WTC11 (cell line): ENCODE measurements around the gene STK25. TPM values are rescaled to one million over a fixed set of nuclear protein-coding genes. Genes with fewer than 3 reads are reported as not detected.

ENCODE experiments used
- AR ChIP-seq: fragments of 250-450 bp; sonication (Bioruptor Pico); IDR thresholded peaks from 2 replicates; pipeline ENCODE4 v1.9.0; 2021; ENCODE audit warnings: mild to moderate bottlenecking
- ATF2 ChIP-seq: sonication (generic); formaldehyde crosslinking; IDR thresholded peaks from 2 replicates; pipeline ENCODE4 v1.8.1; 2022; ENCODE audit warnings: low read depth, missing genetic modification reagents, borderline replicate concordance
- ATF3 ChIP-seq: sonication (generic); formaldehyde crosslinking; conservative IDR thresholded peaks from 2 replicates; pipeline ENCODE4 v1.8.1; 2022; ENCODE audit warnings: mild to moderate bottlenecking, missing genetic modification reagents
- CDX4 ChIP-seq: fragments of 250-450 bp; sonication (Bioruptor Pico); IDR thresholded peaks from 2 replicates; pipeline ENCODE4 v1.9.0; 2021; ENCODE audit warnings: moderate library complexity, mild to moderate bottlenecking, inconsistent platforms, borderline replicate concordance
- E2F5 ChIP-seq: sonication (generic); formaldehyde crosslinking; IDR thresholded peaks from 2 replicates; pipeline ENCODE4 v1.8.1; 2022; ENCODE audit warnings: mild to moderate bottlenecking, moderate library complexity, missing genetic modification reagents
- EMX1 ChIP-seq: fragments of 250-450 bp; sonication (Bioruptor Pico); IDR thresholded peaks from 2 replicates; pipeline ENCODE4 v1.8.0; 2021; ENCODE audit warnings: mild to moderate bottlenecking
- ETV6 ChIP-seq: sonication (generic); formaldehyde crosslinking; IDR thresholded peaks from 2 replicates; pipeline ENCODE4 v1.8.1; 2022; ENCODE audit warnings: mild to moderate bottlenecking, missing genetic modification reagents
- FOXP1 ChIP-seq: sonication (generic); formaldehyde crosslinking; IDR thresholded peaks from 2 replicates; pipeline ENCODE4 v1.8.0; 2022; ENCODE audit warnings: missing genetic modification reagents, mild to moderate bottlenecking, moderate library complexity, borderline replicate concordance
- FOXP4 ChIP-seq: sonication (generic); formaldehyde crosslinking; IDR thresholded peaks from 2 replicates; pipeline ENCODE4 v1.8.0; 2022; ENCODE audit warnings: mild to moderate bottlenecking, missing genetic modification reagents
- JAZF1 ChIP-seq: fragments of 250-450 bp; sonication (Bioruptor Pico); IDR thresholded peaks from 2 replicates; pipeline ENCODE4 v1.9.0; 2021; ENCODE audit warnings: moderate library complexity, mild to moderate bottlenecking, inconsistent platforms
- JUN ChIP-seq: sonication (generic); formaldehyde crosslinking; IDR thresholded peaks from 2 replicates; pipeline ENCODE4 v1.8.0; 2023; ENCODE audit warnings: mild to moderate bottlenecking, missing genetic modification reagents
- NFE2L1 ChIP-seq: sonication (generic); formaldehyde crosslinking; IDR thresholded peaks from 2 replicates; pipeline ENCODE4 v1.8.1; 2023; ENCODE audit warnings: missing genetic modification reagents
- PREB ChIP-seq: sonication (generic); formaldehyde crosslinking; IDR thresholded peaks from 2 replicates; pipeline ENCODE4 v1.8.1; 2022; ENCODE audit warnings: mild to moderate bottlenecking, missing genetic modification reagents, moderate library complexity, borderline replicate concordance
- RELA ChIP-seq: sonication (generic); formaldehyde crosslinking; IDR thresholded peaks from 2 replicates; pipeline ENCODE4 v1.8.1; 2022; ENCODE audit warnings: missing genetic modification reagents, mild to moderate bottlenecking, borderline replicate concordance
- RORB ChIP-seq: fragments of 250-450 bp; sonication (Bioruptor Pico); IDR thresholded peaks from 2 replicates; pipeline ENCODE4 v1.9.0; 2021; ENCODE audit warnings: mild to moderate bottlenecking
- SMAD3 ChIP-seq: sonication (generic); formaldehyde crosslinking; IDR thresholded peaks from 2 replicates; pipeline ENCODE4 v1.8.0; 2022; ENCODE audit warnings: missing genetic modification reagents, mild to moderate bottlenecking, borderline replicate concordance
- TEAD1 ChIP-seq: sonication (generic); formaldehyde crosslinking; IDR thresholded peaks from 2 replicates; pipeline ENCODE4 v1.8.0; 2022; ENCODE audit warnings: mild to moderate bottlenecking, missing genetic modification reagents
- USF1 ChIP-seq: sonication (generic); formaldehyde crosslinking; IDR thresholded peaks from 2 replicates; pipeline ENCODE4 v1.8.0; 2022; ENCODE audit warnings: mild to moderate bottlenecking, missing genetic modification reagents
- ZNF416 ChIP-seq: fragments of 250-450 bp; sonication (Bioruptor Pico); IDR thresholded peaks from 2 replicates; pipeline ENCODE4 v1.9.0; 2021; ENCODE audit warnings: mild to moderate bottlenecking, inconsistent platforms
- ZNF425 ChIP-seq: fragments of 250-450 bp; sonication (Bioruptor Pico); conservative IDR thresholded peaks from 2 replicates; pipeline ENCODE4 v1.9.0; 2021; ENCODE audit warnings: mild to moderate bottlenecking
- ZNF512 ChIP-seq: sonication (generic); formaldehyde crosslinking; IDR thresholded peaks from 2 replicates; pipeline ENCODE4 v1.8.1; 2022; ENCODE audit warnings: missing genetic modification reagents, borderline replicate concordance
- total RNA-seq: library from RNA; stranded (reverse); gene quantifications from 3 replicates; pipeline ENCODE4 v1.2.3, GENCODE V29; 2021

The STK25 gene
- total RNA-seq, 1 experiment from 2014 or later = 232 TPM

- TF ChIP-seq USF1 (CRISPR knock-in tag) (peak; percentile 98), RELA (CRISPR knock-in tag) (peak; percentile 99), ATF2 (peak; percentile 92), CDX4 (CRISPR knock-in tag) (no peak), FOXP1 (CRISPR knock-in tag) (peak; percentile 99), E2F5 (CRISPR knock-in tag) (peak; percentile 98), TEAD1 (CRISPR knock-in tag) (peak; percentile 99), EMX1 (CRISPR knock-in tag) (no peak), ETV6 (CRISPR knock-in tag) (peak; percentile 99), RORB (no peak), SMAD3 (peak; percentile 82; the same call in 1 of the 2 replicates), ZNF512 (0 out of 2 replicates have a peak, but pooled peaks have one; percentile 44), JUN (CRISPR knock-in tag) (peak; percentile 97; the same call in 1 of the 2 replicates), ZNF425 (no peak), AR (CRISPR knock-in tag) (no peak), ATF3 (CRISPR knock-in tag) (peak; percentile 90), JAZF1 (CRISPR knock-in tag) (no peak), FOXP4 (peak; percentile 99), NFE2L1 (CRISPR knock-in tag) (peak; percentile 98), ZNF416 (CRISPR knock-in tag) (no peak), PREB (CRISPR knock-in tag) (peak; percentile 85)
Observed at GRCh38 chr2:241508240-241509154, at the start of gene STK25 (continued).
